IMR-90 (cell line): ENCODE results near the gene ARMC10. TPM values are rescaled to one million over a fixed set of nuclear protein-coding genes. Genes with fewer than 3 reads are reported as not detected.

Experiments used
- ATAC-seq: fragments of 200-7000 bp; cut with Tn5 transposase; 2 replicates; pipeline ENCODE4 v1.9.1; 2020; ENCODE audit warnings: low read depth, mild to moderate bottlenecking, moderate library complexity
- BruUV-seq: library from RNA; stranded (reverse); fragments of 400-500 nt; replicated peaks from 2 replicates; lab custom pipeline; 2021; lab: Mats Ljungman, UMichigan
- CTCF ChIA-PET: fragments of 300-600 bp; formaldehyde crosslinking; extraction: SDS; loops from one replicate; lab custom pipeline; 2021; ENCODE audit warnings: antibody characterized with exemption; lab: Yijun Ruan, JAX
- POLR2A ChIA-PET: fragments of 300-600 bp; sonication (Branson Sonifier 250); formaldehyde crosslinking; loops from one replicate; lab custom pipeline; 2022; ENCODE audit warnings: antibody characterized with exemption; ENCODE audit not compliant: unreplicated experiment; lab: Charles Lee
- DNase-seq: peaks from one replicate; pipeline ENCODE4 v3.0.0; 2013
- H2AFZ ChIP-seq: replicated peaks from 2 replicates; pipeline ENCODE3; 2013; ENCODE audit warnings: low read length, mild to moderate bottlenecking; ENCODE audit not compliant: poor library complexity
- H2AK5ac ChIP-seq: 2 replicates; pipeline ENCODE4 v1.6.1; 2013; ENCODE audit warnings: low read depth, low read length, inconsistent platforms
- H2AK9ac ChIP-seq: replicated peaks from 2 replicates; pipeline ENCODE3; 2013; ENCODE audit warnings: mild to moderate bottlenecking, low read depth, low read length, moderate library complexity; ENCODE audit not compliant: poor library complexity
- H2BK120ac ChIP-seq: 2 replicates; pipeline ENCODE4 v1.6.1; 2013; ENCODE audit warnings: low read depth, low read length, inconsistent platforms
- H2BK15ac ChIP-seq: 3 replicates; pipeline ENCODE4 v1.6.1; 2013; ENCODE audit warnings: low read depth, low read length, inconsistent platforms
- H2BK20ac ChIP-seq: 2 replicates; pipeline ENCODE4 v1.6.1; 2013; ENCODE audit warnings: low read depth, mild to moderate bottlenecking, inconsistent platforms, low read length, moderate library complexity
- H2BK5ac ChIP-seq: 2 replicates; pipeline ENCODE4 v1.6.1; 2013; ENCODE audit warnings: mild to moderate bottlenecking, low read depth, low read length, inconsistent platforms; ENCODE audit not compliant: poor library complexity, severe bottlenecking
- H3K14ac ChIP-seq: replicated peaks from 2 replicates; pipeline ENCODE4 v1.6.1; 2013; ENCODE audit warnings: low read depth, low read length, inconsistent platforms
- H3K18ac ChIP-seq: 2 replicates; pipeline ENCODE4 v1.6.1; 2013; ENCODE audit warnings: low read depth, low read length, control low read depth
- H3K23ac ChIP-seq: 2 replicates; pipeline ENCODE4 v1.6.1; 2013; ENCODE audit warnings: low read depth, low read length, inconsistent platforms
- H3K27ac ChIP-seq: 2 replicates; pipeline ENCODE4 v1.5.1; 2013; ENCODE audit warnings: mild to moderate bottlenecking, control low read depth, low read length; ENCODE audit not compliant: insufficient read depth
- H3K27me3 ChIP-seq: 2 replicates; pipeline ENCODE4 v1.6.1; 2013; ENCODE audit warnings: low read length; ENCODE audit not compliant: control insufficient read depth, insufficient read depth
- H3K36me3 ChIP-seq: 2 replicates; pipeline ENCODE4 v1.6.1; 2013; ENCODE audit warnings: low read length, mixed read lengths; ENCODE audit not compliant: control insufficient read depth, insufficient read depth
- H3K4ac ChIP-seq: 2 replicates; pipeline ENCODE4 v1.6.1; 2013; ENCODE audit warnings: low read depth, low read length, inconsistent platforms
- H3K4me1 ChIP-seq: 2 replicates; pipeline ENCODE4 v1.6.1; 2013; ENCODE audit warnings: low read length, mixed read lengths; ENCODE audit not compliant: control insufficient read depth, insufficient read depth
- H3K4me2 ChIP-seq: 2 replicates; pipeline ENCODE4 v1.6.1; 2013; ENCODE audit warnings: low read depth, mild to moderate bottlenecking, control low read depth, low read length, moderate library complexity
- H3K4me3 ChIP-seq: 2 replicates; pipeline ENCODE4 v1.5.1; 2013; ENCODE audit warnings: low read depth, mild to moderate bottlenecking, control low read depth, low read length, moderate library complexity; ENCODE audit not compliant: insufficient read depth
- H3K56ac ChIP-seq: 2 replicates; pipeline ENCODE4 v1.6.1; 2013; ENCODE audit warnings: low read length, inconsistent platforms; ENCODE audit not compliant: insufficient read depth; ENCODE audit errors: extremely low read depth
- H3K79me1 ChIP-seq, 2 experiments: 2 replicates each; pipeline ENCODE4 v1.6.1; 2013; ENCODE audit warnings: low read length in 2 of 2, inconsistent platforms in 1 of 2, low read depth in 1 of 2
- H3K9ac ChIP-seq: 2 replicates; pipeline ENCODE4 v1.6.1; 2013; ENCODE audit warnings: low read depth, low read length, control low read depth
- H3K9me1 ChIP-seq: 2 replicates; pipeline ENCODE4 v1.6.1; 2013; ENCODE audit warnings: low read length, inconsistent platforms; ENCODE audit not compliant: insufficient read depth
- H3K9me3 ChIP-seq: 2 replicates; pipeline ENCODE4 v1.6.1; 2013; ENCODE audit warnings: low read length; ENCODE audit not compliant: control insufficient read depth, insufficient read depth
- H4K20me1 ChIP-seq: 2 replicates; pipeline ENCODE4 v1.6.1; 2013; ENCODE audit warnings: low read length, inconsistent platforms; ENCODE audit not compliant: insufficient read depth
- H4K5ac ChIP-seq: 2 replicates; pipeline ENCODE4 v1.6.1; 2013; ENCODE audit warnings: mild to moderate bottlenecking, low read depth, low read length, control low read depth
- H4K8ac ChIP-seq, 2 experiments: 2 replicates each; pipeline ENCODE4 v1.6.1; 2013; ENCODE audit warnings: low read depth in 2 of 2, low read length in 2 of 2, control low read depth in 1 of 2, inconsistent platforms in 1 of 2
- H4K91ac ChIP-seq: 2 replicates; pipeline ENCODE4 v1.6.1; 2013; ENCODE audit warnings: low read depth, low read length, inconsistent platforms; ENCODE audit not compliant: insufficient read depth
- BHLHE40 ChIP-seq: fragments of 150-350 bp; IDR thresholded peaks from 2 replicates; pipeline ENCODE4 v1.6.1; 2016; ENCODE audit warnings: mild to moderate bottlenecking, low read depth, low read length
- CEBPB ChIP-seq: IDR thresholded peaks from 2 replicates; pipeline ENCODE4 v1.6.1; 2012; ENCODE audit warnings: low read depth, low read length, improper control_type of control experiment
- CHD1 ChIP-seq: IDR thresholded peaks from 2 replicates; pipeline ENCODE4 v1.6.1; 2012; ENCODE audit warnings: low read depth, low read length, improper control_type of control experiment
- CTCF ChIP-seq: conservative IDR thresholded peaks from 2 replicates; pipeline ENCODE4 v1.5.1; 2012; ENCODE audit warnings: mild to moderate bottlenecking, low read depth, low read length, improper control_type of control experiment
- ELK1 ChIP-seq: fragments of 150-350 bp; IDR thresholded peaks from 2 replicates; pipeline ENCODE4 v1.6.1; 2016; ENCODE audit warnings: low read depth, mild to moderate bottlenecking, low read length, moderate library complexity, borderline replicate concordance
- FOS ChIP-seq: fragments of 150-350 bp; IDR thresholded peaks from 2 replicates; pipeline ENCODE4 v1.6.1; 2016; ENCODE audit warnings: low read depth, low read length
- MAFK ChIP-seq: IDR thresholded peaks from 2 replicates; pipeline ENCODE4 v1.6.1; 2012; ENCODE audit warnings: low read depth, low read length, improper control_type of control experiment
- MAZ ChIP-seq: IDR thresholded peaks from 2 replicates; pipeline ENCODE4 v1.6.1; 2012; ENCODE audit warnings: low read depth, mild to moderate bottlenecking, low read length, improper control_type of control experiment, moderate library complexity, borderline replicate concordance
- MXI1 ChIP-seq: IDR thresholded peaks from 2 replicates; pipeline ENCODE4 v1.6.1; 2012; ENCODE audit warnings: low read depth, mild to moderate bottlenecking, low read length, moderate library complexity, borderline replicate concordance
- NFE2L2 ChIP-seq: fragments of 150-350 bp; IDR thresholded peaks from 2 replicates; pipeline ENCODE4 v1.6.1; 2016; ENCODE audit warnings: low read depth, mild to moderate bottlenecking, low read length
- POLR2A ChIP-seq: IDR thresholded peaks from 2 replicates; pipeline ENCODE4 v1.6.1; 2012; ENCODE audit warnings: mild to moderate bottlenecking, low read depth, low read length
- RAD21 ChIP-seq: IDR thresholded peaks from 2 replicates; pipeline ENCODE4 v1.6.1; 2012; ENCODE audit warnings: low read length, improper control_type of control experiment
- RCOR1 ChIP-seq: IDR thresholded peaks from 2 replicates; pipeline ENCODE4 v1.6.1; 2012; ENCODE audit warnings: mild to moderate bottlenecking, low read length, improper control_type of control experiment; ENCODE audit not compliant: insufficient replicate concordance
- RFX5 ChIP-seq: IDR thresholded peaks from 2 replicates; pipeline ENCODE4 v1.8.0; 2012; ENCODE audit warnings: low read depth, mild to moderate bottlenecking, low read length, moderate library complexity
- SMC3 ChIP-seq: fragments of 150-350 bp; IDR thresholded peaks from 2 replicates; pipeline ENCODE4 v1.6.1; 2016; ENCODE audit warnings: low read depth, mild to moderate bottlenecking, antibody characterized with exemption, low read length, moderate library complexity
- WGBS, 2 experiments: methylation state at CpG; one replicate each; pipeline versions ENCODE4 v1.1.5 to v1.1.7; 2013; ENCODE audit warnings: missing lambda C conversion rate in 2 of 2; ENCODE audit not compliant: insufficient read length in 1 of 2; ENCODE audit errors: extremely low coverage in 2 of 2; 5-methylcytosine and 5-hydroxymethylcytosine counted together
- dilution Hi-C: fragments of 300-500 bp; cut with HindIII; formaldehyde crosslinking; loops from one replicate; pipeline ENCODE4 v1.14.3; 2018; ENCODE audit warnings: low sequenced_read_pairs; ENCODE audit not compliant: unreplicated experiment
- in situ Hi-C: fragments of 300-500 bp; cut with MboI; formaldehyde crosslinking; loops from 3 replicates; pipeline ENCODE4 v1.14.3; 2019; ENCODE audit warnings: low sequenced_read_pairs, inconsistent platforms, mixed read lengths
- intact Hi-C: fragments of 100-400 bp; cut with micrococcal nuclease; formaldehyde crosslinking; loops from 2 replicates; pipeline ENCODE4 v1.10.0; 2022
- polyA plus RNA-seq, 3 experiments: library from polyadenylated mRNA; depleted of rRNA; stranded (reverse); fragments of >200 nt; gene quantifications; 2 replicates each; pipeline ENCODE4 v1.2.3, GENCODE V29; 2012; ENCODE audit warnings: low replicate concordance in 1 of 3
- total RNA-seq: library from RNA; depleted of rRNA; stranded (reverse); fragments of >200 nt; gene quantifications from 2 replicates; pipeline ENCODE4 v1.2.3, GENCODE V29; 2012

ARMC10 gene
- total and polyA plus RNA-seq, 2 of the 4 experiments (the other 2 are of a cell fraction): 17.4 to 21.0 TPM

- no peak overlapping the region for H3K4me3 ChIP-seq
- no peak overlapping the region for H4K8ac ChIP-seq
- TF ChIP-seq POLR2A (no peak), BHLHE40 (no peak), FOS (no peak), CEBPB (no peak), MAFK (no peak), MXI1 (no peak), RFX5 (no peak), CTCF (no peak), CHD1 (no peak), RAD21 (no peak), RCOR1 (no peak), SMC3 (no peak), MAZ (no peak), ELK1 (no peak), NFE2L2 (no peak)
- no peak overlapping the region for H3K9ac ChIP-seq
- H2BK20ac ChIP-seq: no peak overlapping the region
- H3K4ac ChIP-seq: no peak overlapping the region
- no peak overlapping the region for H2AK5ac ChIP-seq
- H4K20me1 ChIP-seq: no peaks in the 10 kb centered on the region
- WGBS, 2 experiments: no CpG with 5 or more reads among the region's 2 CpGs
- H3K9me1 ChIP-seq: peaks cover 3% of the 10 kb centered on the region; the same call in 1 of the 2 replicates
- no peak overlapping the region for H3K23ac ChIP-seq
- no peaks in the 10 kb centered on the region for H3K27me3 ChIP-seq
- no peak overlapping the region for H2BK120ac ChIP-seq
- CTCF ChIA-PET: no interaction called here
- no peak overlapping the region for H2AK9ac ChIP-seq
- intact Hi-C loops: no loop called here
- ATAC-seq: no peak
- H3K56ac ChIP-seq: no peak overlapping the region
- H2AFZ ChIP-seq: no peak overlapping the region
- H3K79me1 ChIP-seq: peaks cover 18 to 59% of the 10 kb centered on the region in 2 experiments
- no peak overlapping the region for H4K91ac ChIP-seq
- H3K18ac ChIP-seq: no peak overlapping the region
- BruUV-seq: no TSS peak
- no peak overlapping the region for H4K5ac ChIP-seq
- H2BK15ac ChIP-seq: no peak overlapping the region
- H3K36me3 ChIP-seq: 0 out of 2 replicates have a peak, but pooled peaks cover 1% of the 10 kb centered on the region
- no peak overlapping the region for H3K27ac ChIP-seq
- no peak overlapping the region for H2BK5ac ChIP-seq
- H3K4me1 ChIP-seq: no peaks in the 10 kb centered on the region
- H3K4me2 ChIP-seq: no peak overlapping the region
- in situ Hi-C loops: no loop called here
- POLR2A ChIA-PET: no interaction called here
- no peaks in the 10 kb centered on the region for H3K9me3 ChIP-seq
- H3K14ac ChIP-seq: no peak overlapping the region
- no peak for DNase-seq
- dilution Hi-C loops: no loop called here
Measured at GRCh38 chr7:103080923-103081322, 6.0 kb downstream of the ARMC10 start.
